Measurements from ENCODE around the gene RIMKLA.

RIMKLA gene, protein sequence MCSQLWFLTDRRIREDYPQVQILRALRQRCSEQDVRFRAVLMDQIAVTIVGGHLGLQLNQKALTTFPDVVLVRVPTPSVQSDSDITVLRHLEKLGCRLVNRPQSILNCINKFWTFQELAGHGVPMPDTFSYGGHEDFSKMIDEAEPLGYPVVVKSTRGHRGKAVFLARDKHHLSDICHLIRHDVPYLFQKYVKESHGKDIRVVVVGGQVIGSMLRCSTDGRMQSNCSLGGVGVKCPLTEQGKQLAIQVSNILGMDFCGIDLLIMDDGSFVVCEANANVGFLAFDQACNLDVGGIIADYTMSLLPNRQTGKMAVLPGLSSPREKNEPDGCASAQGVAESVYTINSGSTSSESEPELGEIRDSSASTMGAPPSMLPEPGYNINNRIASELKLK

DNA sequence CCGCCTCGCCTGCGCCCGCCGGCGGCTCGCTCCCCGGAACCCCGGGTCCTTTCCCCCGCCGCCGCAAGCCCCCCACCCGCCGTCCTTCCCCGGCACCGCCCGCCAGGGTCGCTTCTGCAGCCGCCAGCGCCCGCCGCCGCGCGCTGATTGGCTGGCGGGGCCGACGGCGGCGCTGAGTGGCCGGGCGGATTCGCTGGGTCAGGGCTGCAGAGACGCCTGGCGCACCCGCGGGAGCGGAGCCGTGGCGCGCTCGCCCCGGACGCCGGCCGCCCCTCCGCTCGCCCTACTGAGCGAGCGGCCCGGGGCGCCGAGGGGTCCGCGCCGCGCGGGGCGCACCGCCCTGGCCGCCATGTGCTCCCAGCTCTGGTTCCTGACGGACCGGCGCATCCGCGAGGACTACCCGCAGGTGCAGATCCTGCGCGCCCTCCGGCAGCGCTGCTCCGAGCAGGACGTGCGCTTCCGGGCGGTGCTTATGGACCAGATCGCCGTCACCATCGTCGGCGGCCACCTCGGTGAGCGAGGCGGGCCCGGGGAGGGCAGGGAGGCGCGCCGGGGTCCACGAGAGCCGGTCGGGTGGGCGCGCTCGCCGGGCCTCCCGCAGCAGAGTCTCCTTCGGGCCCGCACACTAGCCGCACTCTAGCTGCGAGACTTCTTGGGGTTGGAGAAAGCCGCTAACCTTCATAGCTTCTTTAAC, at the start of gene RIMKLA:
Gene RIMKLA, plus strand, starts transcription at position 207 of the 694 bp plus-strand sequence. Its CDS starts 143 bp downstream, at position 350.
- DNase-seq (ENCODE audit: low spot score), result peak; percentile 10

DNA sequence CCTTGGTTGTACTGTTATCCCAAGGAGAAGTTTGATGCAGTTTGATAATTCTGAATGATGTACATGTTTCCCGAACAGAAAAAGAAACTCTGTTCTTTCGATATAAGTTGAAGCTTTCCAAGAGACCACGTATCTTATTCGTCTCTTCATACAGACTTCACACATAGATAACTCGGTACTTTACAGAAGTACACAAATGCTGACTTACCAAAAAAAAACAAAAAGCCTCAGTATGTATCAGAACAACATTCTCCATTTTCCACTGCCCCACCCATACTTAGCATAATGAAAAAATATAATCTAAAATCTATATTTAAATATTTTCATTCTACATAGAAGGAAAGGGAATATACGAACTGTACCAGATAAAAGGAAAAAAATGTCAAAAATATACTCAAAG, 47.7 kb upstream of the RIMKLA start:
- no peak for DNase-seq (ENCODE audit: low spot score)

DNA sequence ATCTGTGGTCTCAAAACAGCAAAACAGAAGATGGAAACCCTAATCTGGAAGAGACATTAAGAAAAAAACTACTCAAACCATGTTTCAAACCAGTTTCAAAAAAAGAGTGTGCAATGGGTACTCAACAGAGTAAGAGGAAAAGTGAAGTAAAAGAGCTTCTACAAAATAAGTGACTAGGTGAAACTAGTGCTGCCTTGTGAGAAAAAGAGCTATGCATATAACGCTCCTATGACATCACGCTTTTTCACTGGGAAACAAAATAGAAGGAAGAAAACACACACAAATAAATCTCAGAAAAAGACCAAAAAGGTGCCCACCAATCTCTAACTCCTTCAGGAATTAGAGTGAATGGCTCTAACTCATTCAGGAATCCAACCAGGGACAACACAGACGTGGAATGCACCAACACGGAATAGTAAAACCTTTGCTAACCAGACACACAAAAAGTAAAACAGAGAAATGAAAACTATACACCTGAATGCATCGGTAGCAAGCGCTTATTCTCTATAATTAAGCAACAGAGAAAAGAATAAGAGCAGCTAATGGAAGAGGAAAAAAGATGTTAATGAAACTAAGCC, 46.8 kb upstream of the RIMKLA start:
- no peak for DNase-seq (ENCODE audit: low spot score)

DNA sequence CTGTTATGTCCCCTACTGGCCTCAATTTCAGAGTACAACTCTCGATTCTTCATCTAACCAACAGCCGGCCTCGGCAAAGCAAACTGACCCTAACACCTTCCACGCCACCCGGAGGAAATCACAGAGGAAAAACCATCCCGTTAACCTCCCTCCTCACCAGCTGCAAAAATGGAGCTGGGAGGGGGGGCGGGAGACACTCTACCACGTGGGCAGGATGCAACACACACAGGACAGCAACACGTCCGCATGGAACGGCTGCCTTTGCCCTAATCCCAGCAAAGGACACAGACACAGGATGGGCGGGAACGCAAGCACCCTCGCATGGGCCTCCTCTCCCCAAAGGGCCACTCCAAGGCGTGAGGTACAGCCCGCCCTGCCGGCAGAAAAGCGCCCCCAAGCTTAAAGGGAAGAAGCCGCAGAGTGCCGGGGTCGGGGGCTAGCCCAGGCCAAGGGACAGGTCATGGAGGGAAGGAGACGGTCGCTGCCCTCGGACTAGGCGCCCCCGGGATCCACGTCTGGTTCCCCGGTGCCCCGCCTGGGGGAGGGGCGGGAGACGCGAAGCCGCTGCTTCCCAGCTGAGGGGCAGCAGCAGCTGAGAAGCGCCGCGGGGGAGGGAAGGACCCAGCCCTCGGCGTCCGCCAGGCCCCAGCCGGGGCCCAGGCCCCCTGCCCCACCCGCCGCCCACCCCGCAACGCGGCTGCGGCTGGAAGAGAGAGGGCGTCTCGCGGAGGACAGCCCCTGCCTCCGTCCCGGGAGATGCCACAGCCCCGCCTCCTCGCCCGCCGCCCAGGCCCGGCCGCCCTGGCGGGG, 46.1 kb upstream of the RIMKLA start:
- DNase-seq (ENCODE audit: low spot score), result peak; percentile 10

DNA sequence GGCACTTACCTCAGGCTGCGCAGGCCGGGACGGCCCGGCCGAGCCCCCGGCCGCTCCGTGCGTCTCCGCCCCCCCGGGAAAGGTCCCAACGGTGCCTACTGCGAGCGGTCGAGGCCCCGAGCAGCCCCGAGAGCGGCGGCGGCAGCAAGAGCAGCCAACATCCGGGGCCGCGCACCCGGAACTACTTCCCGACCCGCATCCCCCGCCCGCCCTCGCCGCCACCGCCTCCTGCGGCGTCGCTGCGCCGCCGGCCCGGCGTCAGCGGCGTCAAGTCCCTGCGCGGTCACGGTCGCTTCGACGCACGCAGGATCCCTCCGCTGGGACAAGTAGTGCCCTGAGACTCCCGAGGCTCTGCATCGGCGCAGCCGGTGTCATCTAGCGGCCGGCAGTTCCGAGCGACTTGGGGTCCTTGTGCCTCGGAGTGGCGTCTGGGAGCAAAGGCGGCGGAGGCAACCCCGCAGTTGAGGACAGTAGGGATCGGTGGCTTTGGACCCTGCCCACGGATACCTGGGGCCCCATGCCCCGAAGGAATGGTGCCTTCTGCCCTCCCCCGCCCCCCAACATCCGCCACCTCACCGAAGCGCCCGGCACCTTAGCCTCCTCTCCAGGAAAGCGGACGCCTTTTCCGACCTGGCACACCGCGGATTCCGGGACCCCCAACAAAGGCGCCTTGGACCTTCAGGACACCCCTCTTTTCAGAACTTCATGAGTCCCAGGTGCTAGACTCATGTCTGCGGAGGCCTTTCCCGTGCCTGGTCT, 45.4 kb upstream of the RIMKLA start, which contains the start of gene FOXJ3:
Gene FOXJ3, minus strand, starts transcription at position 186 of the 759 bp plus-strand sequence. CDS start 24,142 bp downstream, outside the sequence.
- peak; percentile 90 for DNase-seq (ENCODE audit: low spot score)

DNA sequence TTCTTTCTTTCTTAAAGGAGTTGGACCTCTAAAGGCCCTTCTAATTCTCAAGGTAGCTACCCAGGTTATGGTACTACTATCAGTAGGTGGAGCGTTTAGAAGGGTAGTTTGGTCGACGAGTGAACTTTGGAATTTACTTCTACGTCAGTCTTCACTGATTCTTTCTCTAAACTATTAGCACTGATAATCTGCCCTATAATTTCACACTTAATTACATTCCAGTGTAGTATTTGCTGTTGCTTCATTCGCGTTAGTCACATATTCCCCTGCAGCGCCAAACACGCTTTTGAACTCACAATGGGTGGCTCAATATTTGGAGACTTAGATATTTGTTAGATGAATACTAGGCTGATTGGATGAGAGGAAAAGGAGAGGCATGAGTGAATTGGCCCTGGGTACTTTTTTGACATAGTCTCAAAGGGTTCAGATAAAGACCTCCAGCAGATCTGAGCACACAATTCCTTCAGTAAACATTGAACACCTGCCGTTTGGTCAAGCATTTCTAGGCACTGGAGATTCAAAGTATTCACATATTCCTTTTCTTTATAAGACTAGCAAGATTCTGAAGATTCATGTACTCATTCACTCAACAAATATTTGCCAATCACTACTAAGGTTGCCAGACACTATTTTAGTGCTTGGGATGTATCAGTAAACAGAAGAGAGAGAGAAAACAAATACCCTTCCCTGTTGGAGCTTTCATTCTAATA, 44.6 kb upstream of the RIMKLA start:
- no peak for DNase-seq (ENCODE audit: low spot score)

DNA sequence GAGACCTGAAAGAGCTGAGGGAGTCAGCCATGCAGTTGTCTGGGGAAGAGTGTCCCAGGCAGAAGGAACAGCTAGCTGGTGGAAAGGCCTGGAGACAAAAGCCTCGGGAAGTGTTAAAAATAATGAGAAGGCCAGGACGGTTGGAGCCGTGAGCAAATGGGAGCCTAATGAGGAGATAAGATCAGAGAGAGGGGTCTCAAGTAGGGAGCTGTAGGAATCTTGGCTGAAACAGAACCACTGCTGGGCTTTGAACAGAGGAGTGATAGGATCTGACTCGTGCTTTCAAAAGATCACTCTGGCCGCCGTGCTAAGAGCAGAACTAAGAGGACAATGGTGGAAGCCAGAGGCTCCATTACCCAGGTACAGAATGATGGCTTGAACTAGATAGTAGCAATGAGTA, 43.6 kb upstream of the RIMKLA start:
- no peak for DNase-seq (ENCODE audit: low spot score)

DNA sequence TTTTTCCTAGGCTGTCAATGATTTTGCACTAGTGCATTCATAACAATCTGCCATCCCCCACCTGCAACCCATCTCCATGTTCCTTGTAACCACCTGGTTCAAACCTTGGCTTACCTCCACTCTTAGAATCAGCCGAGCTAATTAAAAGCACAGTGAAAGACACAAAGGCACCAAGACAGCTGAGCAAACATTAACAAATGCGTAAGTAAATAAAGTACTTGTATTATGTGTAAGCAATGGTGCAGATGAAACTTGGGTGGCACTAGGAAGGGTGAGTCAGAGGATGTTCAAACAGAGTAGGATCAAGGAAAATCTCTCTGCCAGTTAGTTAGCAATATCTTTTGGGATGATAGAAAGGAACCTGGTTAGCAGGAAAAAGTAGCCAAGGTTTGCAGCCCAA, 40.5 kb upstream of the RIMKLA start:
- no peak for DNase-seq (ENCODE audit: low spot score)

DNA sequence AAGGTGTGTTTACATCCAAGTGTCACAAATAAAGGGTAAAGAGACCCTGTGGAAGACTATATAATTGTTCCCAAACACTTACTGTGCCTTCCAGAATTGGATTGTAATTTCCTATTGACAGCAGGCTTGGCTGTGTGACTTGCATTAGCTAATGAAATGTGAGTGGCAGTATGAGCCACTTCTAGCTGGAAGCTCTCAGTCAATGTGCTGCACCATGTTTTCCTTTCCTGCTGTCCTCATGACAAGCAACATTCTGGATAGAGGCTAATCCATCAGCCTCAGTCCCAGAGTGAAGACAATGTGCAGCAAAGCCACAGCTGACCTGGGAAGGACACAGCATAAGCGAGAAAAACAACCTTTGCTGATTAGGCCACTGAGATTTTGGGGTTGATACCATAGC, 39.7 kb upstream of the RIMKLA start:
- DNase-seq (ENCODE audit: low spot score), result no peak

DNA sequence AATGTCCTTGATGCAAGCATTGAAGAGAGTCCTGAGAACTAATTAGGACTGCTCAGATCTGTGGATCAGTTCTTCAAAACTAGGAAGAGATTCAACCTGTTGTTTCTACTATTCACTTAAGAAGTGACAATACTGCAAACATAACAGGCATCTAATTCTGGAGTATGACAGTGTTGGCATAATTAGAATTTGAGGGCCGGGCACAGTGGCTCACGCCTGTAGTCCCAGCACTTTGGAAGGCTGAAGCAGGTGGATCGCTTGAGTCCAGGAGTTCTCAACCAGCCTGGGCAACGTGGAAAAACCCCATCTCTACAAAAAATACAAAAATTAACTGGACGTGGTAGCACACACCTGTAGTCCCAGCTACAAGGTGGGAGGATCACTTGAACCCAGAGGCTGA, 37.5 kb upstream of the RIMKLA start:
- DNase-seq (ENCODE audit: low spot score), result no peak

DNA sequence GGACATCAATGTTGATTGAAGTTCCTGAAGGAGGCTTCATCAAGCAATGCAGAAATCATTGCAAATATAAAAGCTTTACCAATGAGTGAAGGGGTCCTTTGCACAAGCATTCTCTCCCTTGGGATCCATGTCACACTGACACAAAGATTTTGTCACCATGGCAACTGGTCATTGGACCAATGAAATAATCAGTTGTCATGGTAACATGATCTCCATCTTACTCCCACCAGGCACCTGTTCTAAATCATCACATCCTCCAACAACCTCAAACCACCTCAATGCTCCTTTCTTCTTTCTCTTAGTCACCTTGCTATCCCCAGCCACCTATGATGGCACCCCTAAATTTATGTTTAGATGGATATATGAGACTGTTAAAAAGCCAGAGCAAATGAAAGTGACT, 32.1 kb upstream of the RIMKLA start:
- no peak for DNase-seq (ENCODE audit: low spot score)

DNA sequence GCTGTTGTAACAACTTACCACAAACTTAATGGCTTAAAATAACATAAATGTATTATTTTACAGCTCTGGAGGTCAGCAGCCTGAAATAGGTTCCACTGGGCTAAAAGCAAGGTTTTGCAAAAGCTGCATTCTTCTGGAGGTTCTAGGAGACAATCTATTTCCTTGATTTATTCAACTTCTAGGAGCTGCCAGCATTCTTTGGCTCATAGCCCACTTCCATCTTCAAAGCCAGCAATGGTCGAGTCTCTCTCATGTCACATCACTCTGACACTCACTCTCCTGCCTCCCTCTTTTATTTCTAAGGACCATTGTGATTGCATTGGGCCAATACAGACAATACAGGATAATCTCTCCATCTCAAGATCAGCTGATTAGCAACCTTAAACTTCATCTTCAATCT, 30.5 kb upstream of the RIMKLA start:
- no peak for DNase-seq (ENCODE audit: low spot score)

DNA sequence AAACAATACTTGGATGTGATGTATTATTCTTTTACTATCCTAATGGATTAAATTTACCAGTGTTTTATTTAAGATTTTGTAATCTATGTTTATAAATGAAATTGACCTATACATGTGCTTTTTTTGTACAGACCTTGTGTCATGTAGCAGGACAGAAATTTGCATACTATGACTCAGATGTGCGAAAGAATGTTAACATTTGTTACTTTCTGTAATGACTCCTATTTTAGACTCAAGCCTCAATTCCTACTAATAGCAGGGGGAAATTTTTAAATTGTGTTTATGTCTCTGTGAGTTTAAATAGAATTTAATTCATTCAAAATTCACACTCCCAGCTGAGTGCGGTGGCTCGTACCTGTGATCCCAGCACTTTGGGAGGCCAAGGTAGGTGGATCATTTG, 21.8 kb upstream of the RIMKLA start:
- DNase-seq (ENCODE audit: low spot score), result no peak

DNA sequence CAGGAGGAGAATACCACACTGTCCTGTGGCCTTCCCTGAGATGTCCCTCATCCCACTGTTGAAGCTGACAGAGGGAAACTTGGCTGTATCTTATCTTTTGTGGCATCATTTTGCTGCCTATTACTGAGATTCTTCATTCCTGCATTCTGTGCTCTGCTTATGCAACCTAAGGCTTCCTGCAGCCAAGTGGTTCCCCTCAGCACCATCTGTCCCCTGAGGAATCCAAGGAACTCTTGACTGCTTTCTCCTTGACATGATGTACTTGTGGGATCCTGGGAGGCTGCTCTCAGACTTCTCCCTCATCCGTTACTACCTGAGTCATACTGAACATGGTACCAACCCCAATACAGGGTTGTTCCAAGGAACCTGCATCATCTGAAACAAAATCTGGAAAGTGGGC, 21.1 kb upstream of the RIMKLA start:
- DNase-seq (ENCODE audit: low spot score), result no peak

DNA sequence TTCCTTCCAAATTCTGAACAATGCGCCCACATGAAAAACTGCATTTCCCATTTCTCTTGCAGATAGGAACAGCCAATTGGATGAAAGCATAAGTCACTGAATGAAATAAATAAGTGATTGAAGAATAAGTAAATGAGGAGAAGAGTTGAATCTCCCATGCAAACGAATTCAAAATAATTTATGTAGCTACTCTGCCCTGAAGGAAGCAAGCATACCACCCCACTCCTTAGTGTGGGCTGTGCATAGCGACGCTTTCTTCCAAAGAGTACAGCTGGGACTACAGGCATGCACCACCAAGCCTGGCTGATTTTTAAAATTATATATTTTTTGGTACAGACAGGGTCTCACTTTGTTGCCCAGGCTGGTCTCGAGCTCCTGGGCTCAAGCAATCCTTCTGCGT, 16.5 kb upstream of the RIMKLA start:
- no peak for DNase-seq (ENCODE audit: low spot score)

DNA sequence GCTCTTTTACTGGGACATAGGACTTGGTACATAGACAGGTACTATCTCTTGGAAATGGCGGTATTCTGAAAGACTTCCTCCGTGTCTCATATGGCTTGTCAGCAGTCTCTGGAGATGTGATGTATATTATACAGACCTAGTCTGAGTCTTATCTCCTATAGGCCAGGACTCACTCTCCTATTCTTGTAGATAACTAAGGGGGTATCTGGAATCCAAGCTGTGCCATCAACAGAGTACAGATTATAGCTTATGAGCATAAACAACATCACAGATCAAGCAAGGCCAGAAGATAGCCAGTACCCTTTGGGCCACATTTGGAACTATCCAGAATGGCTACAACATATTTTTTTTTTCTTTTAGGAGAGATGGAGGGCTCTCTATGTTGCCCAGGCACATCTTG, 16.1 kb upstream of the RIMKLA start:
- no peak for DNase-seq (ENCODE audit: low spot score)

DNA sequence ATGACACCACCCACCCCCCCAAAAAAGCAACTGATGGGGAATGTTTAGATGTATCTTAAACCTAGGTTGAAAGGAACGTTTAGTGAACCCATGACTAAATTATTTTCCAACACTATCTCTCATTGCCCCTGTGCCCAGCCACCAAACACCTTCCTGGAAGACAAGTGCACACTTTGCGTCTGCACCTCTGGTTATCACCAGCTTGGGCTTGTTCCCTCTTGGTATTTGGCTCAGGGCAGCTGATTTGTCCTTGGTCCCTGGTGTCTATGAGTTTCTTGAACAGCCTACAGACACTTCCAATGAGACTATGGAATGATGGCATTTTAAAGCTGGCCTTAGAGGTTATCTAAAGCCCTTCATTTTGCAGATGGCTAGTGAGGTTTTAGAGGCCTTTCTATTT, 15.5 kb upstream of the RIMKLA start:
- DNase-seq (ENCODE audit: low spot score), result no peak

DNA sequence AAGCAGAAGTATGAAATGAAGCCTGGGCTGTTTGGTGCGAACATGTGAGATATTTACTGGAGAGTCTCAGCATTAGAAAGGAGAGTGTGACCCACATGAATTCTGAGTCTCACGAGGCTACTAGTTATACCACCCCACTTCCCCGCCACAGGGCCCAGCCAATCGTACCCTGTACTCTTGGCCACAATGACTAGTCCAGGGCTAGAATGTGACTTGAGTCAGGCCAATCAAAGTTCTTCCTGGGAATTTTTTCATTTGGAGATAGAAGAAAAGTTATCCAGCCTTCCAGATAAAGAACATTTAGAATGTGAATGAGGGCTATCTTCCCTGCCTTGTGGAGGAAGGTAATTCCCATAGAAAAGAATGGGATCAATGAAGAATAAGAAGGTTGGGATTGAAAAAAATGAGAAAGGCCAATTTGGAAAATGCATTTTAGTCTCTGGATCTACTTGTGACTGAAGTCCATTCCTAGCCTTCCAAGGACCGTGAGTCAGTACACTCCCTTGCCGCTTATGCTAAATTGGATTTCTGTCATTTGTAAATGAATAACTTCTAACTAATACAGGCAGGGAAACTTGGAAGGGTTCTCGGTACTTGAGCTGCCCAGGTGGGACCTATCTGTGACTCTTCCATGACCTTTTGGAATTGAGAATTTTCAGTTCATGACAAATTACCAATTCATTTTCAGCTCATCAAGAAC, 12.3 kb upstream of the RIMKLA start:
- no peak for DNase-seq (ENCODE audit: low spot score)

DNA sequence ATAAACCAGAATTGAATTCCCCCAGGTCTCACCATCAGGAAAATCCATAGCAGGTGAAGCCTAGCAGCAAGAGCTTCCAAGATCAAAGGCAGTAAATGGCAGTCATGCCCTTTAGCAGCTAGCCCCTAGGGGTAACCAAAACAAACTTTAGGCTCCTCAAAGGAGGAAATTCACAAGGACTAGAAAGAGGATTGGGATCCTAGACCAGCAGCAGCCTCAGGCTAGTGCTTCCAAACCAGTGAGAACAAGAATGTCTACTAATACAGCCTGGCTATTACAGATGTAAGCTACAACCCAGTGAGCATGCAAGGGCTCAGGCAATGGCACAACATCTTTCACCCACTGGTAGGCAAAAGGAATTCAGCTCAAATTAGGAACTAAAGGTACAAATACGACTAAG, 11.1 kb upstream of the RIMKLA start:
- no peak for DNase-seq (ENCODE audit: low spot score)

DNA sequence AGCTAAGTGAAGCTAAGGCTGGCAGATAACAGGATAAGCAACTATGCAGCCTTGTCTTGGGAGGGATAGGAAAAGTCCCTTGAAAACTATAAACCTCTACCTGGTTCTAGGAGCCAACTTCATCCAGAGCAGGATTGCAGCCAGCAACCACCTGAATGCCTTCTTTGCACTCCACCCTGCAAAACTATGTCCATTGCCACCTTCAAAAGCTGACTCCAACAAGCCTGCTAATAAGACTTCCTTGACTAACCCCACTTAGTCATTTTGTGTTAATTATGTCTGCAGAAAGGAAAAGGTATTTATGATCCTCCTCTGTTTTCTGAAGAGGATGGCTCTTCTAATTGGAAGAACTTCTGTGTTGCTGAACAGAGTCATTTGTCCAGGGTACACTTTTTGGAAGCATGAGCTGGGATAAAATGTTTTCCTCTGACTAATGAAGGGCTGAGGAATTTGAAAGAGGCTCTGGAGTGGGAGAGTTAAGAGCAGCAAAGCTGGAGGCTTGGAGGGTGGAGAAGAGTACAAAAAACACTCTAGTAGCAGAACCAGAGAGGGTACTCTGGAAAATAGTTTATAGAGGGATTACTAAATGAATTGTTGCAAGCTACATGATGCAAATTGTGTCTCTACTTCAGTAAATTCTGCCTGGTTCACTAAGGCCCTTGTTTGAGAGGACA, 9.6 kb upstream of the RIMKLA start:
- DNase-seq (ENCODE audit: low spot score), result no peak

Data from CD4-positive, alpha-beta T cell treated with Interleukin-6 at 100 ng/mL for 8 hours (primary cell).